BLaER1 treated with 17β-estradiol and CSF1 and Interleukin-3, amounts not matched to agents 10 nM and 100 nM (cell line): ENCODE results near the gene OLIG3.

Source experiments
- H3K27ac ChIP-seq, 11 experiments: shearing (Covaris generic); formaldehyde crosslinking; 2 replicates each; pipeline ENCODE4 v1.8.1; 2022
- H3K27me3 ChIP-seq, 11 experiments: shearing (Covaris generic); formaldehyde crosslinking; 2 replicates each; pipeline ENCODE4 v1.8.1; 2022
- H3K36me3 ChIP-seq, 11 experiments: shearing (Covaris generic); formaldehyde crosslinking; 2 replicates each; pipeline ENCODE4 v1.8.1; 2022
- H3K4me1 ChIP-seq, 10 experiments: shearing (Covaris generic); formaldehyde crosslinking; 2 replicates each; pipeline ENCODE4 v1.8.1; 2022
- H3K4me2 ChIP-seq, 11 experiments: shearing (Covaris generic); formaldehyde crosslinking; 2 replicates each; pipeline ENCODE4 v1.8.1; 2022
- H3K4me3 ChIP-seq, 10 experiments: shearing (Covaris generic); formaldehyde crosslinking; 2 replicates each; pipeline ENCODE4 v1.8.1; 2022
- H3K9ac ChIP-seq, 11 experiments: shearing (Covaris generic); formaldehyde crosslinking; 2 replicates each; pipeline ENCODE4 v1.8.1; 2022
- H3K9me3 ChIP-seq, 11 experiments: shearing (Covaris generic); formaldehyde crosslinking; replicated peaks in 1 of 11; 2 replicates each; pipeline ENCODE4 v1.8.1; 2022
- H4K20me1 ChIP-seq, 11 experiments: shearing (Covaris generic); formaldehyde crosslinking; 2 replicates each; pipeline ENCODE4 v1.8.1; 2022
- Cebpa-rat ChIP-seq, 11 experiments: shearing (Covaris generic); IDR thresholded peaks; 2 replicates each; pipeline ENCODE4 v1.8.1; 2022

The OLIG3 gene

GRCh38 chr6:137490961-137491360 lies 3.2 kb downstream of the OLIG3 start:
- H3K9ac ChIP-seq: no peak overlapping the region
- H4K20me1 ChIP-seq: no peaks in the 10 kb centered on the region
- H3K4me2 ChIP-seq: no peak overlapping the region
- no peaks in the 10 kb centered on the region for H3K4me1 ChIP-seq
- peaks cover 77 to 93% (median 88%) of the 10 kb centered on the region in 11 experiments for H3K27me3 ChIP-seq
- no peak for TF ChIP-seq Cebpa-rat (IDR thresholded peaks at IDR 0.05)
- H3K27ac ChIP-seq: no peak overlapping the region
- peaks cover 76 to 91% (median 89%) of the 10 kb centered on the region in 11 experiments for H3K9me3 ChIP-seq
- H3K4me3 ChIP-seq: no peak overlapping the region
- H3K36me3 ChIP-seq: peaks cover 0 to 9% (median 0%) of the 10 kb centered on the region in 11 experiments; a peak in 3 of 22 replicates

GRCh38 chr6:137490006-137490905 lies 3.9 kb downstream of the OLIG3 start:
- peaks cover 71 to 85% (median 83%) of the 10 kb centered on the region in 11 experiments for H3K9me3 ChIP-seq
- H3K36me3 ChIP-seq: peaks cover 0 to 9% (median 0%) of the 10 kb centered on the region in 11 experiments; a peak in 3 of 22 replicates
- peaks cover 77 to 98% (median 91%) of the 10 kb centered on the region in 11 experiments for H3K27me3 ChIP-seq

GRCh38 chr6:137489046-137490005 lies 4.9 kb downstream of the OLIG3 start:
- Histone ChIP-seq H3K4me1 (no peaks in the 10 kb centered on the region), H3K4me2 (no peak overlapping the region), H3K4me3 (peak overlapping the region in 5 of 10 experiments; percentile 16 to 32 (median 24); a peak in 3 of 20 replicates), H3K9me3 (peaks cover 61 to 75% (median 74%) of the 10 kb centered on the region in 11 experiments), H3K27me3 (peaks cover 77 to 93% (median 88%) of the 10 kb centered on the region in 11 experiments), H3K27ac (no peak overlapping the region), H4K20me1 (no peaks in the 10 kb centered on the region), H3K9ac (no peak overlapping the region), H3K36me3 (peaks cover 0 to 9% (median 0%) of the 10 kb centered on the region in 11 experiments; a peak in 2 of 22 replicates)
- no peak for TF ChIP-seq Cebpa-rat (IDR thresholded peaks at IDR 0.05)

More at GRCh38 chr6:137490006-137490905, 3.9 kb downstream of the OLIG3 start:
- Histone ChIP-seq H3K9ac (no peak overlapping the region), H3K27ac (no peak overlapping the region), H3K4me2 (no peak overlapping the region), H3K4me3 (peak overlapping the region in 1 of 10 experiments; percentile 32; a peak in 1 of 20 replicates), H3K4me1 (no peaks in the 10 kb centered on the region), H4K20me1 (no peaks in the 10 kb centered on the region)
- no peak for TF ChIP-seq Cebpa-rat (IDR thresholded peaks at IDR 0.05)

GRCh38 chr6:137488150-137489045 lies 5.8 kb downstream of the OLIG3 start:
- H3K27me3 ChIP-seq: peaks cover 72 to 84% (median 78%) of the 10 kb centered on the region in 11 experiments
- no peaks in the 10 kb centered on the region for H3K4me1 ChIP-seq
- peak overlapping the region in 4 of 10 experiments; percentile 16 to 31 (median 21); a peak in 4 of 20 replicates for H3K4me3 ChIP-seq
- H3K9me3 ChIP-seq: peaks cover 52 to 66% (median 65%) of the 10 kb centered on the region in 11 experiments
- no peaks in the 10 kb centered on the region for H4K20me1 ChIP-seq
- no peak overlapping the region for H3K4me2 ChIP-seq
- TF ChIP-seq Cebpa-rat (IDR thresholded peaks at IDR 0.05): no peak
- H3K9ac ChIP-seq: no peak overlapping the region
- peaks cover 0 to 9% (median 0%) of the 10 kb centered on the region in 11 experiments; a peak in 2 of 22 replicates for H3K36me3 ChIP-seq
- no peak overlapping the region for H3K27ac ChIP-seq

- Histone ChIP-seq H3K4me3 (peak overlapping the region in 1 of 10 experiments; percentile 11; a peak in 1 of 20 replicates), H3K27ac (no peak overlapping the region), H3K4me2 (no peak overlapping the region), H3K36me3 (peaks cover 0 to 9% (median 0%) of the 10 kb centered on the region in 11 experiments; a peak in 1 of 22 replicates), H3K27me3 (peaks cover 66 to 78% (median 72%) of the 10 kb centered on the region in 11 experiments), H3K4me1 (no peaks in the 10 kb centered on the region), H3K9ac (no peak overlapping the region), H3K9me3 (peaks cover 46 to 60% (median 59%) of the 10 kb centered on the region in 11 experiments), H4K20me1 (no peaks in the 10 kb centered on the region)
- TF ChIP-seq Cebpa-rat (IDR thresholded peaks at IDR 0.05): no peak
Measured at GRCh38 chr6:137487869-137488149, 6.4 kb downstream of the OLIG3 start.

GRCh38 chr6:137487181-137487868 lies 6.9 kb downstream of the OLIG3 start:
- peaks cover 0 to 9% (median 0%) of the 10 kb centered on the region in 11 experiments; a peak in 1 of 22 replicates for H3K36me3 ChIP-seq
- H3K4me2 ChIP-seq: no peak overlapping the region
- no peak for TF ChIP-seq Cebpa-rat (IDR thresholded peaks at IDR 0.05)
- peaks cover 41 to 55% (median 54%) of the 10 kb centered on the region in 11 experiments for H3K9me3 ChIP-seq
- H4K20me1 ChIP-seq: no peaks in the 10 kb centered on the region
- H3K27me3 ChIP-seq: peaks cover 62 to 73% (median 68%) of the 10 kb centered on the region in 11 experiments
- H3K4me3 ChIP-seq: no peak overlapping the region; a peak in 1 of 20 replicates
- no peak overlapping the region for H3K9ac ChIP-seq
- H3K27ac ChIP-seq: no peak overlapping the region
- no peaks in the 10 kb centered on the region for H3K4me1 ChIP-seq

GRCh38 chr6:137486416-137486815 lies 7.8 kb downstream of the OLIG3 start:
- no peaks in the 10 kb centered on the region for H3K4me1 ChIP-seq
- no peak for TF ChIP-seq Cebpa-rat (IDR thresholded peaks at IDR 0.05)
- peaks cover 0 to 9% (median 0%) of the 10 kb centered on the region in 11 experiments; a peak in 1 of 22 replicates for H3K36me3 ChIP-seq
- H4K20me1 ChIP-seq: no peaks in the 10 kb centered on the region
- H3K9me3 ChIP-seq: peaks cover 32 to 46% (median 45%) of the 10 kb centered on the region in 11 experiments
- H3K4me2 ChIP-seq: no peak overlapping the region
- no peak overlapping the region for H3K27ac ChIP-seq
- H3K4me3 ChIP-seq: no peak overlapping the region
- H3K27me3 ChIP-seq: peaks cover 53 to 64% (median 59%) of the 10 kb centered on the region in 11 experiments
- H3K9ac ChIP-seq: no peak overlapping the region
